WERI-Rb-1 (cell line): ENCODE measurements around the gene VRK3.
A peak's percentile ranks its signal among the peaks of the same experiment; 100 is the strongest.
"Not testable (repeated sequence)": the region's sequence is repeated elsewhere in the genome, so short reads cannot be mapped to it uniquely, and the experiment has no call there.

Experiments
- DNase-seq: peaks from one replicate; pipeline ENCODE4 v3.0.0-alpha.2; 2020
- H3K27ac ChIP-seq: fragments of 250-450 bp; sonication (Bioruptor Pico); 2 replicates; pipeline ENCODE4 v1.5.1; 2020; ENCODE audit warnings: mild to moderate bottlenecking, moderate library complexity
- H3K27me3 ChIP-seq: fragments of 250-450 bp; sonication (Bioruptor Pico); 2 replicates; pipeline ENCODE4 v1.5.1; 2021; ENCODE audit warnings: mild to moderate bottlenecking, low read depth, moderate library complexity; ENCODE audit not compliant: insufficient read depth, severe bottlenecking
- H3K36me3 ChIP-seq: fragments of 250-450 bp; sonication (Bioruptor Pico); 2 replicates; pipeline ENCODE4 v1.5.1; 2020; ENCODE audit warnings: mild to moderate bottlenecking, moderate library complexity
- H3K4me3 ChIP-seq: 2 replicates; pipeline ENCODE4 v1.5.1; 2011; ENCODE audit warnings: low read depth, mild to moderate bottlenecking, control low read depth, low read length
- H3K9me3 ChIP-seq: fragments of 250-450 bp; sonication (Bioruptor Pico); 2 replicates; pipeline ENCODE4 v1.5.1; 2021; ENCODE audit warnings: mild to moderate bottlenecking, moderate library complexity; ENCODE audit not compliant: severe bottlenecking
- CTCF ChIP-seq: IDR thresholded peaks from 2 replicates; pipeline ENCODE4 v1.5.1; 2011; ENCODE audit warnings: low read depth, mild to moderate bottlenecking, control low read depth, inconsistent platforms, low read length

VRK3 gene

GRCh38 chr19:50059045-50059444, 33.9 kb upstream of the VRK3 start:
- Histone ChIP-seq H3K27me3 (peaks cover 36% of the 10 kb centered on the region), H3K36me3 (no peaks in the 10 kb centered on the region), H3K27ac (no peak overlapping the region), H3K4me3 (no peak overlapping the region), H3K9me3 (peaks cover 25% of the 10 kb centered on the region)
- DNase-seq: no peak
- no peak for TF ChIP-seq CTCF

GRCh38 chr19:50058425-50058824, 33.3 kb upstream of the VRK3 start:
- Histone ChIP-seq H3K9me3 (peaks cover 25% of the 10 kb centered on the region), H3K4me3 (no peak overlapping the region), H3K27me3 (peaks cover 36% of the 10 kb centered on the region), H3K36me3 (no peaks in the 10 kb centered on the region), H3K27ac (no peak overlapping the region)
- DNase-seq: no peak
- no peak for TF ChIP-seq CTCF

GRCh38 chr19:50053119-50053518, 27.9 kb upstream of the VRK3 start:
- Histone ChIP-seq H3K9me3 (peaks cover 2% of the 10 kb centered on the region), H3K36me3 (peaks cover 3% of the 10 kb centered on the region), H3K4me3 (no peak overlapping the region), H3K27ac (no peak overlapping the region), H3K27me3 (peaks cover 14% of the 10 kb centered on the region)
- no peak for TF ChIP-seq CTCF
- no peak for DNase-seq

GRCh38 chr19:50051964-50052363, 26.8 kb upstream of the VRK3 start:
- Histone ChIP-seq H3K36me3 (peaks cover 14% of the 10 kb centered on the region), H3K9me3 (peaks cover 2% of the 10 kb centered on the region), H3K4me3 (no peak overlapping the region), H3K27me3 (peaks cover 14% of the 10 kb centered on the region), H3K27ac (no peak overlapping the region)
- no peak for DNase-seq
- no peak for TF ChIP-seq CTCF

- not testable (repeated sequence) for DNase-seq, H3K27ac ChIP-seq, H3K9me3 ChIP-seq, H3K27me3 ChIP-seq
- peak overlapping the region; percentile 63 for H3K4me3 ChIP-seq
- peaks cover 21% of the 10 kb centered on the region for H3K36me3 ChIP-seq
Observed at GRCh38 chr19:50051228-50051895, 26.2 kb upstream of the VRK3 start.

- Histone ChIP-seq H3K9me3 (peaks cover 10% of the 10 kb centered on the region), H3K36me3 (peaks cover 28% of the 10 kb centered on the region), H3K4me3 (peak overlapping the region; percentile 63), H3K27me3 (peaks cover 6% of the 10 kb centered on the region), H3K27ac (no peak overlapping the region)
- peak; percentile 79 for DNase-seq
- TF ChIP-seq CTCF: no peak
Observed at GRCh38 chr19:50050406-50051227, 25.4 kb upstream of the VRK3 start.
